ENCODE measurements around the gene DGKI. TPM values are rescaled to one million over a fixed set of nuclear protein-coding genes. Genes with fewer than 3 reads are reported as not detected.

Gene DGKI
- total and polyA plus RNA-seq, 2 of the 4 experiments (the other 2 are of a cell fraction), result 3.9 to 15.8 TPM

GRCh38 chr7:137583172-137583571 lies 263.6 kb downstream of the DGKI start:
- CTCF ChIA-PET, result no interaction called here
- Histone ChIP-seq H2BK120ac (ENCODE audit: low read depth, low read length) (peak overlapping the region; percentile 91), H3K36me3 (ENCODE audit: control insufficient read depth, insufficient read depth, low read length) (no peaks in the 10 kb centered on the region; the same call in 1 of the 2 replicates), H3K4me2 (ENCODE audit: low read depth, low read length) (no peak overlapping the region), H4K8ac (ENCODE audit: low read depth in 2 of 2, low read length in 2 of 2) (peak overlapping the region; percentile 72 to 87; a peak in 3 of 4 replicates), H2AK5ac (ENCODE audit: low read depth, low read length) (peak overlapping the region; percentile 70), H2AFZ (replicated peaks; ENCODE audit: low read length, poor library complexity) (no peak overlapping the region), H3K14ac (replicated peaks; ENCODE audit: low read depth, low read length) (peak overlapping the region; percentile 81), H3K4me3 (ENCODE audit: insufficient read depth, low read depth, low read length) (no peak overlapping the region), H3K9me3 (ENCODE audit: control insufficient read depth, insufficient read depth, low read length) (no peaks in the 10 kb centered on the region), H3K4me1 (ENCODE audit: control insufficient read depth, insufficient read depth, low read length) (peaks cover 8% of the 10 kb centered on the region; the same call in 1 of the 2 replicates), H4K5ac (ENCODE audit: low read depth, low read length) (peak overlapping the region; percentile 20; the same call in 1 of the 2 replicates), H3K27me3 (ENCODE audit: control insufficient read depth, insufficient read depth, low read length) (no peaks in the 10 kb centered on the region), H3K18ac (ENCODE audit: low read depth, low read length) (peak overlapping the region; percentile 18; the same call in 1 of the 2 replicates), H3K9me1 (ENCODE audit: insufficient read depth, low read length) (peaks cover 7% of the 10 kb centered on the region), H4K20me1 (ENCODE audit: insufficient read depth, low read length) (no peaks in the 10 kb centered on the region), H3K56ac (ENCODE audit: extremely low read depth, insufficient read depth, low read length) (no peak overlapping the region), H3K23ac (ENCODE audit: low read depth, low read length) (peak overlapping the region; percentile 55; the same call in 1 of the 2 replicates), H2BK5ac (ENCODE audit: low read depth, low read length, poor library complexity, severe bottlenecking) (peak overlapping the region; percentile 67), H2BK20ac (ENCODE audit: low read depth, low read length) (peak overlapping the region; percentile 97), H3K79me1 (ENCODE audit: low read depth in 1 of 2, low read length in 2 of 2) (peaks cover 5 to 9% of the 10 kb centered on the region in 2 experiments; a peak in 3 of 4 replicates), H2BK15ac (ENCODE audit: low read depth, low read length) (peak overlapping the region; percentile 92), H2AK9ac (replicated peaks; ENCODE audit: low read depth, low read length, poor library complexity) (no peak overlapping the region), H3K27ac (ENCODE audit: insufficient read depth, low read length) (no peak overlapping the region), H4K91ac (ENCODE audit: insufficient read depth, low read depth, low read length) (peak overlapping the region; percentile 38; the same call in 1 of the 2 replicates), H3K9ac (ENCODE audit: low read depth, low read length) (no peak overlapping the region), H3K4ac (ENCODE audit: low read depth, low read length) (peak overlapping the region; percentile 65; the same call in 1 of the 2 replicates)
- ATAC-seq (ENCODE audit: low read depth), result no peak
- BruUV-seq (replicated peaks), result no TSS peak
- TF ChIP-seq ELK1 (IDR thresholded peaks at IDR 0.05; ENCODE audit: borderline replicate concordance, low read depth, low read length), result no peak
- no peak for TF ChIP-seq NFE2L2 (IDR thresholded peaks at IDR 0.05; ENCODE audit: low read depth, low read length)
- TF ChIP-seq SMC3 (IDR thresholded peaks at IDR 0.05; ENCODE audit: low read depth, low read length), result no peak
- no peak for TF ChIP-seq CEBPB (IDR thresholded peaks at IDR 0.05; ENCODE audit: low read depth, low read length)
- TF ChIP-seq RCOR1 (IDR thresholded peaks at IDR 0.05; ENCODE audit: insufficient replicate concordance, low read length), result no peak
- TF ChIP-seq USF2 (IDR thresholded peaks at IDR 0.05; ENCODE audit: low read depth, low read length), result no peak
- no peak for TF ChIP-seq MAZ (IDR thresholded peaks at IDR 0.05; ENCODE audit: borderline replicate concordance, low read depth, low read length)
- TF ChIP-seq POLR2A (IDR thresholded peaks at IDR 0.05; ENCODE audit: low read depth, low read length), result no peak
- no peak for TF ChIP-seq MXI1 (IDR thresholded peaks at IDR 0.05; ENCODE audit: borderline replicate concordance, low read depth, low read length)
- TF ChIP-seq MAFK (IDR thresholded peaks at IDR 0.05; ENCODE audit: low read depth, low read length), result no peak
- no peak for TF ChIP-seq CHD1 (IDR thresholded peaks at IDR 0.05; ENCODE audit: low read depth, low read length)
- no peak for TF ChIP-seq FOS (IDR thresholded peaks at IDR 0.05; ENCODE audit: low read depth, low read length)
- TF ChIP-seq, protein P1, sequence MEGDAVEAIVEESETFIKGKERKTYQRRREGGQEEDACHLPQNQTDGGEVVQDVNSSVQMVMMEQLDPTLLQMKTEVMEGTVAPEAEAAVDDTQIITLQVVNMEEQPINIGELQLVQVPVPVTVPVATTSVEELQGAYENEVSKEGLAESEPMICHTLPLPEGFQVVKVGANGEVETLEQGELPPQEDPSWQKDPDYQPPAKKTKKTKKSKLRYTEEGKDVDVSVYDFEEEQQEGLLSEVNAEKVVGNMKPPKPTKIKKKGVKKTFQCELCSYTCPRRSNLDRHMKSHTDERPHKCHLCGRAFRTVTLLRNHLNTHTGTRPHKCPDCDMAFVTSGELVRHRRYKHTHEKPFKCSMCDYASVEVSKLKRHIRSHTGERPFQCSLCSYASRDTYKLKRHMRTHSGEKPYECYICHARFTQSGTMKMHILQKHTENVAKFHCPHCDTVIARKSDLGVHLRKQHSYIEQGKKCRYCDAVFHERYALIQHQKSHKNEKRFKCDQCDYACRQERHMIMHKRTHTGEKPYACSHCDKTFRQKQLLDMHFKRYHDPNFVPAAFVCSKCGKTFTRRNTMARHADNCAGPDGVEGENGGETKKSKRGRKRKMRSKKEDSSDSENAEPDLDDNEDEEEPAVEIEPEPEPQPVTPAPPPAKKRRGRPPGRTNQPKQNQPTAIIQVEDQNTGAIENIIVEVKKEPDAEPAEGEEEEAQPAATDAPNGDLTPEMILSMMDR (conservative IDR thresholded peaks at IDR 0.05; ENCODE audit: low read depth, low read length), result no peak
- TF ChIP-seq RAD21 (IDR thresholded peaks at IDR 0.05; ENCODE audit: low read length), result no peak
- no peak for TF ChIP-seq RFX5 (IDR thresholded peaks at IDR 0.05; ENCODE audit: low read depth, low read length)
- dilution Hi-C loops (cut with HindIII; ENCODE audit: low sequenced_read_pairs, unreplicated experiment) (no loop called here), in situ Hi-C loops (cut with MboI; ENCODE audit: low sequenced_read_pairs) (loop anchor here (10.0 to 25.0 kb wide), 2 partner anchors 708 to 1171 kb away; no protein-coding TSS in a partner anchor), intact Hi-C loops (cut with micrococcal nuclease) (no loop called here)
- no CpG with 5 or more reads among the region's 1 CpG for WGBS, 2 experiments (ENCODE audit: extremely low coverage in 2 of 2, insufficient read length in 1 of 2)
- DNase-seq, result no peak
- POLR2A ChIA-PET (ENCODE audit: unreplicated experiment), result no interaction called here
